A673 (cell line): Measurements from ENCODE around the gene SEZ6L.

Experiments
- EZH2 ChIP-seq: fragments of 200-600 bp; sonication (generic); IDR thresholded peaks from 2 replicates; pipeline ENCODE4 v1.6.1; 2017; ENCODE audit warnings: borderline replicate concordance, low read depth, mild to moderate bottlenecking, mixed read lengths, antibody characterized with exemption, low read length; ENCODE audit not compliant: poor library complexity, severe bottlenecking
- TF ChIP-seq, protein P1 (sequence below): fragments of 300-800, 200-600 bp; sonication (generic); conservative IDR thresholded peaks from 2 replicates; pipeline ENCODE4 v1.5.1; 2017; ENCODE audit warnings: low read depth, mild to moderate bottlenecking, antibody characterized with exemption, low read length, moderate library complexity, mixed read lengths

DNA sequence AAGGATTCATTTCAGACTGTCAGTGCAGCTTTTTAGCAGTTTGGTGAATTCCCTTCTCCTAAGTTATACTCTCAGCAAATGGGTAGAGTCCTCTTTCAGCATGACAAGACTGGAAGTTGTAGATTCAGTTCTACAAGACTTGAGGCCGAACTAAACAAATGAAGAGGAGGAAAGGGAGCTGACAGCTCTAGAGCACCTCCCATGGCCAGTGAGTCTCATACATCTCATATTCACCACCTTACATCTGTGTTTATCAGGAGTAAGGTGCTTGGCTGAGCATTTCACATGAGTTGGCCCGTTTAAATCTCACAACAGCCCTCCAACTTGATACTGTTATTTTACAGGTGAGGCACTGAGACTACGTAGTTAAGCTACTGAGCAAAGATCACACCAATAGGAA is 30.4 kb downstream of the SEZ6L start:
- TF ChIP-seq, protein P1, sequence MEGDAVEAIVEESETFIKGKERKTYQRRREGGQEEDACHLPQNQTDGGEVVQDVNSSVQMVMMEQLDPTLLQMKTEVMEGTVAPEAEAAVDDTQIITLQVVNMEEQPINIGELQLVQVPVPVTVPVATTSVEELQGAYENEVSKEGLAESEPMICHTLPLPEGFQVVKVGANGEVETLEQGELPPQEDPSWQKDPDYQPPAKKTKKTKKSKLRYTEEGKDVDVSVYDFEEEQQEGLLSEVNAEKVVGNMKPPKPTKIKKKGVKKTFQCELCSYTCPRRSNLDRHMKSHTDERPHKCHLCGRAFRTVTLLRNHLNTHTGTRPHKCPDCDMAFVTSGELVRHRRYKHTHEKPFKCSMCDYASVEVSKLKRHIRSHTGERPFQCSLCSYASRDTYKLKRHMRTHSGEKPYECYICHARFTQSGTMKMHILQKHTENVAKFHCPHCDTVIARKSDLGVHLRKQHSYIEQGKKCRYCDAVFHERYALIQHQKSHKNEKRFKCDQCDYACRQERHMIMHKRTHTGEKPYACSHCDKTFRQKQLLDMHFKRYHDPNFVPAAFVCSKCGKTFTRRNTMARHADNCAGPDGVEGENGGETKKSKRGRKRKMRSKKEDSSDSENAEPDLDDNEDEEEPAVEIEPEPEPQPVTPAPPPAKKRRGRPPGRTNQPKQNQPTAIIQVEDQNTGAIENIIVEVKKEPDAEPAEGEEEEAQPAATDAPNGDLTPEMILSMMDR, result no peak
- TF ChIP-seq EZH2, result no peak
